Left ventricle myocardium inferior (tissue), 1 donor: Measurements from ENCODE around the gene RUNX2. TPM values are rescaled to one million over a fixed set of nuclear protein-coding genes. Genes with fewer than 3 reads are reported as not detected.

Experiments
- DNase-seq: peaks from one replicate; pipeline ENCODE4 v3.0.0-alpha.2; 2020
- H3K27ac ChIP-seq: fragments of 200-600 bp; replicated peaks from 2 replicates; pipeline ENCODE4 v1.8.0; 2021
- H3K27me3 ChIP-seq: fragments of 200-600 bp; 2 replicates; pipeline ENCODE4 v1.8.0; 2021; ENCODE audit warnings: low read depth
- H3K36me3 ChIP-seq: fragments of 200-600 bp; 2 replicates; pipeline ENCODE4 v1.8.0; 2021
- H3K4me1 ChIP-seq: fragments of 200-600 bp; 2 replicates; pipeline ENCODE4 v1.8.0; 2021
- H3K4me3 ChIP-seq: fragments of 200-600 bp; 2 replicates; pipeline ENCODE4 v1.8.0; 2021; ENCODE audit warnings: mild to moderate bottlenecking, moderate library complexity
- H3K9me3 ChIP-seq: fragments of 200-600 bp; replicated peaks from 2 replicates; pipeline ENCODE4 v1.8.0; 2021
- intact Hi-C: fragments of 100-400 bp; cut with micrococcal nuclease; formaldehyde crosslinking; loops from one replicate; pipeline ENCODE4 v1.11.0; 2022
- total RNA-seq: library from RNA; stranded (reverse); fragmentation: NEBNext Ultra II Directional; extraction: Animal tissue kit (Norgen Biotek cat#: 25700); gene quantifications from one replicate; pipeline ENCODE4 v1.2.1, GENCODE V29; 2021
- TF ChIP-seq, protein P1 (sequence below): fragments of 200-600 bp; IDR thresholded peaks from 2 replicates; pipeline ENCODE4 v1.8.0; 2021; ENCODE audit warnings: antibody characterized with exemption, mild to moderate bottlenecking, borderline replicate concordance
- donor health status: DM: no; HTN: yes; CAD: no; lungs with severe emphysema.

RUNX2 gene
- total RNA-seq, 1 donor from 2014 or later = 0.38 TPM

DNA sequence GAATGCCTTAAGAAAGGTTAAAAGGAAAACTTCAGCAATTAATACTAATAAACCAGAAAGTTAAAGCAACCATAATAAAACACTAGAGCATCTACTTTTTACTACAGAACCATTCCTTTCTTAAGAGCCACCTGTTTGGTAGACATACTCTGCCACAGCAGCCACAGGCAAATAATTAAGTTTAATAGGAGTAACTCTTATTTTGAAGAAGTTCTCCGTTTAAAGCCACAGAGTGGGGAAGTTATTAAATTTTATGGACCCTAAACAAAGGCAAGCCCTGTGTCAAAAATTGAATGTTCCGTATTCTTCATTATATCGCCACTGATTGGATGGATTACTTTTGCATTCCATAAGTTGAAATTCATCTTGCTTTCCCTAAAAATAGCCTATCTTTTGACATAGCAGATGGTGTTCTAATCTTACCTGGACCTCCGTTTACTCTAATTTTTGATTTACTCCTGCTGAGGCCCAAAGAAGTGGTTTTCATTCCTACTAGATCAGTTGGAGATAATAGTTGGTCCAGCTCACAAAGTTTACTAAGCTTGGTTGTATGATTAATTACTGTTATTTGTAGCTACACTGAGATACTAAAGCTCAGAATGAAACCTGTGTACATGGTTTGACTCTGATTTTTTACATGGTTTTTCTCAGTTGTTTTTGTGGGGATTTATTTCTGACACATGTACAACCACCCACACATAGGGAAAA is 190.0 kb downstream of the RUNX2 start:
- H3K4me1 ChIP-seq = no peaks in the 10 kb centered on the region
- intact Hi-C loops = no loop called here
- no peaks in the 10 kb centered on the region for H3K9me3 ChIP-seq
- H3K27me3 ChIP-seq = no peaks in the 10 kb centered on the region
- no peaks in the 10 kb centered on the region for H3K36me3 ChIP-seq
- H3K4me3 ChIP-seq = no peak overlapping the region
- no peak for DNase-seq
- TF ChIP-seq, protein P1, sequence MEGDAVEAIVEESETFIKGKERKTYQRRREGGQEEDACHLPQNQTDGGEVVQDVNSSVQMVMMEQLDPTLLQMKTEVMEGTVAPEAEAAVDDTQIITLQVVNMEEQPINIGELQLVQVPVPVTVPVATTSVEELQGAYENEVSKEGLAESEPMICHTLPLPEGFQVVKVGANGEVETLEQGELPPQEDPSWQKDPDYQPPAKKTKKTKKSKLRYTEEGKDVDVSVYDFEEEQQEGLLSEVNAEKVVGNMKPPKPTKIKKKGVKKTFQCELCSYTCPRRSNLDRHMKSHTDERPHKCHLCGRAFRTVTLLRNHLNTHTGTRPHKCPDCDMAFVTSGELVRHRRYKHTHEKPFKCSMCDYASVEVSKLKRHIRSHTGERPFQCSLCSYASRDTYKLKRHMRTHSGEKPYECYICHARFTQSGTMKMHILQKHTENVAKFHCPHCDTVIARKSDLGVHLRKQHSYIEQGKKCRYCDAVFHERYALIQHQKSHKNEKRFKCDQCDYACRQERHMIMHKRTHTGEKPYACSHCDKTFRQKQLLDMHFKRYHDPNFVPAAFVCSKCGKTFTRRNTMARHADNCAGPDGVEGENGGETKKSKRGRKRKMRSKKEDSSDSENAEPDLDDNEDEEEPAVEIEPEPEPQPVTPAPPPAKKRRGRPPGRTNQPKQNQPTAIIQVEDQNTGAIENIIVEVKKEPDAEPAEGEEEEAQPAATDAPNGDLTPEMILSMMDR = no peak
- no peak overlapping the region for H3K27ac ChIP-seq

DNA sequence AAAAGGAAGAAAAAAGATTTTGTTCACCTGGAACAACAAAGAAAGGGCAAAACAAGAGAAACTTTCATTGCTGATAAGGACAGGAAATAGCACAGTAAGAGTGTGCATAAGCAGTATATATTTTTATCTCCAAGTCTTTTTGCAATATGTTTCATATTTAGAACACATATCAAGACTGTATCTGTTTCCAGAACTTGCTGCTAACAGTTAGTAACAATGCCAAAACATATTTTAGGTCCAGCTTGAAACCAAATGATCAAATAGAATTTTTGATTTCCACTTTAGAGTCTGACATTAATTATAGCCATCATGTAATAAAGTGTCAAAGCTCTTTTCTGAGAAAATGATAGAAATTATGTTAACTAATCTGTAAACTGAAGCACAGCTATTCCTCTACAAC is 193.1 kb downstream of the RUNX2 start:
- H3K27ac ChIP-seq = no peak overlapping the region
- no peaks in the 10 kb centered on the region for H3K27me3 ChIP-seq
- H3K36me3 ChIP-seq = no peaks in the 10 kb centered on the region
- TF ChIP-seq, protein P1 = no peak
- H3K9me3 ChIP-seq = no peaks in the 10 kb centered on the region
- intact Hi-C loops = no loop called here
- no peak for DNase-seq
- H3K4me1 ChIP-seq = no peaks in the 10 kb centered on the region
- no peak overlapping the region for H3K4me3 ChIP-seq

DNA sequence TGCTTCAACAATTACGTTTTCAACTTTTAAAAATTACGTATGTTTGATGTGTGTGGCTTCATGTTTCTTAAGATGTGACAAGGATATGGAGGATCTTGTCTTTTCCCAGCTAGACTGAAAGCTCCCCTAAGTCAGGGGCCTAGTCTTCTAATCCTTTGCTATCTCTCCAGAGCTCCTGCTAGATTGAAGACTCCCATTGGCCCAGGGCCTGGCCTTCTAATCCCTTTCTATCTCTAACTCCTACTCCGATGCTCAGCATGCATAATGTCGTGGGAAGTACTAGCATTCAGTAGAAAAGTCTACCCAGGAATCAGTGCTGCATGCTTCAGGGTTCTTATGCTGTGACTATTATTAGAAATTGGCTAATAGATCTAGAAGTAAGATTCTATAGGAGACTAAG is 194.4 kb downstream of the RUNX2 start:
- Histone ChIP-seq H3K4me1 (no peaks in the 10 kb centered on the region), H3K36me3 (no peaks in the 10 kb centered on the region), H3K4me3 (no peak overlapping the region), H3K9me3 (no peaks in the 10 kb centered on the region), H3K27me3 (no peaks in the 10 kb centered on the region), H3K27ac (no peak overlapping the region)
- TF ChIP-seq, protein P1 = no peak
- intact Hi-C loops = no loop called here
- DNase-seq = no peak

DNA sequence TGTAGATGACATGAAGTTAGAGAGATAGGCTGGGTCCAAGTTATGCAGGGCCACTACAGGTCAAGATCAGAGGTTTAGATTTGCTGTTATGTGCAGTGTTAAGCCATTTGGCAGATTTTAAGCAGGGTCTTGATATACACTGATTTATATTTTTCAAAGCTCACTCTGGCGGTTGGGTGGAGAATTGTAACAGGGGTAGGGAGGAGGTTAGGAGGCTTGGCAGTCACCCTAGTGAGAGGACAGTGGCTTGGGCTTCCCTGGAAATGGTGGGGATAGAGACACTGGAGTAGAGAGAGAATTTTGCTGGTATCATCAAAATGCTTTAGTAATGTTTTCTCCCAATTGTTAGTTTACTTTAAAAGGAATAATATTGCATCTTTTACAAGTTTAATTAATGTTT is 199.1 kb downstream of the RUNX2 start:
- intact Hi-C loops = no loop called here
- DNase-seq = no peak
- Histone ChIP-seq H3K27ac (no peak overlapping the region), H3K27me3 (peaks cover 4% of the 10 kb centered on the region), H3K36me3 (no peaks in the 10 kb centered on the region), H3K4me3 (no peak overlapping the region), H3K9me3 (no peaks in the 10 kb centered on the region), H3K4me1 (no peaks in the 10 kb centered on the region)
- TF ChIP-seq, protein P1 = no peak

DNA sequence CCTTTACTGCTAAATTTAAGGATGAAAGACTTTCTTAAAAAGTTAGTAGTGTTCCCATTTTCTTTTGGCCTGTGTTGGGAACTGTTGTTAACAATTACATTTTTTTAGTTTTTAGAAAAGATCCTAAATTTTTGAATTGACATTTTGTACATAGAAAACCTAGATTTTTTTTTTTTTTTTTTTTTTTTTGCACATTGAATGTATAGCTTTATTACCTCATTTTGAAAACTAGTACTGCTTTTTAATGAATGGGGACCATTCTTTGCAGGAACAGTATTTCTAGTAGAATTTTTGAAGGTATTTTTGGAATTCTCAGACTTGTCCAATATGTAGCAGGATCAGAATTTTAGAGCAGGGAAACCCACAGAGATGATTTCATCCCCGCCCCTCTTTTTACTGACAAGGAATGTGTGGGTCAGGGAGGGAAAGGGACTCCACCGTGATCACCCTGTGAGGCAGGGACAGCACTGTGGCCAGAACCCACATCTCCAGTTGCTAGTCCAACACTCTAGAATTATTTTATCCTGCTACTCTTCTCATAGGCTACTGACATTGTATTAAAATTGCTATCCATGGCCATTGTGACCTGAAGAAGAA is 204.0 kb downstream of the RUNX2 start:
- H3K4me3 ChIP-seq = no peak overlapping the region
- H3K9me3 ChIP-seq = no peaks in the 10 kb centered on the region
- no peak for DNase-seq
- intact Hi-C loops = no loop called here
- no peak overlapping the region for H3K27ac ChIP-seq
- no peaks in the 10 kb centered on the region for H3K36me3 ChIP-seq
- TF ChIP-seq, protein P1 = no peak
- H3K27me3 ChIP-seq = peaks cover 4% of the 10 kb centered on the region
- no peaks in the 10 kb centered on the region for H3K4me1 ChIP-seq
